Uterus (tissue), 4 donors: ENCODE results near the gene TMEM245. TPM values are rescaled to one million over a fixed set of nuclear protein-coding genes. Genes with fewer than 3 reads are reported as not detected.
A peak's percentile ranks its signal among the peaks of the same experiment; 100 is the strongest.
"Not testable (repeated sequence)": the region's sequence is repeated elsewhere in the genome, so short reads cannot be mapped to it uniquely, and the experiment has no call there.

Experiments
- DNase-seq, 2 donors: peaks; one replicate each; pipeline ENCODE4 v3.0.0-alpha.2; 2019 to 2020
- H3K27ac ChIP-seq, 2 donors: fragments of 200-600 bp; sonication (generic); 1 replicate in 1 of 2; 2 replicates in 1 of 2; pipeline ENCODE4 v1.5.1; 2016 to 2018
- H3K27me3 ChIP-seq, 2 donors: fragments of 200-600 bp; sonication (generic); one replicate each; pipeline ENCODE4 v1.5.1; 2018 to 2019; ENCODE audit warnings: control low read depth in 1 of 2
- H3K36me3 ChIP-seq, 2 donors: fragments of 200-600 bp; sonication (generic); one replicate each; pipeline ENCODE4 v1.5.1; 2019; ENCODE audit warnings: control low read depth in 1 of 2
- H3K4me1 ChIP-seq, 2 donors: fragments of 200-600 bp; sonication (generic); one replicate each; pipeline ENCODE4 v1.5.1; 2018 to 2019; ENCODE audit warnings: control low read depth in 1 of 2
- H3K4me3 ChIP-seq, 2 donors: fragments of 200-600 bp; sonication (generic); 1 replicate in 1 of 2; 2 replicates in 1 of 2; pipeline ENCODE4 v1.5.1; 2018 to 2019; ENCODE audit warnings: mild to moderate bottlenecking in 1 of 2
- H3K9me3 ChIP-seq, 2 donors: fragments of 200-600 bp; sonication (generic); one replicate each; pipeline ENCODE4 v1.5.1; 2019; ENCODE audit warnings: control low read depth in 1 of 2
- CTCF ChIP-seq, 4 experiments: fragments of 200-600 bp in 2 of 4; fragments of 450-650 bp in 2 of 4; sonication (generic) in 2 of 4; IDR thresholded peaks; one replicate each; pipeline ENCODE4 v1.5.1; 2016 to 2019; ENCODE audit warnings: antibody characterized with exemption in 4 of 4, mild to moderate bottlenecking in 2 of 4, moderate library complexity in 1 of 4
- POLR2A ChIP-seq, 2 donors: fragments of 450-650 bp; IDR thresholded peaks; one replicate each; pipeline ENCODE4 v1.6.1; 2016; ENCODE audit warnings: antibody characterized with exemption in 2 of 2, mild to moderate bottlenecking in 1 of 2, moderate library complexity in 1 of 2
- intact Hi-C: fragments of 100-400 bp; cut with DNase I; formaldehyde crosslinking; loops from one replicate; pipeline ENCODE4 v1.15.1; 2023; ENCODE audit warnings: low total_unique reads
- total RNA-seq, 4 donors: library from RNA; depleted of rRNA in 3 of 4; stranded (reverse); fragments of >200 nt in 3 of 4; gene quantifications; one replicate each; pipeline versions ENCODE4 v1.1.0 to v1.2.4, GENCODE V29; 2014 to 2023
- donor health status: DM: yes; HTN: yes; CAD: no.

TMEM245 gene
- total RNA-seq, 4 donors from 2014 or later: 59.7 to 80.0 (median 76.0) TPM

GRCh38 chr9:108978205-108978604 is 141.5 kb downstream of the TMEM245 start:
- no peak for DNase-seq
- no peaks in the 10 kb centered on the region for H3K9me3 ChIP-seq
- TF ChIP-seq CTCF (IDR thresholded peaks at IDR 0.05): no peak
- TF ChIP-seq POLR2A (IDR thresholded peaks at IDR 0.05): no peak
- intact Hi-C loops: no loop called here
- no peaks in the 10 kb centered on the region for H3K36me3 ChIP-seq
- H3K4me3 ChIP-seq: no peak overlapping the region
- H3K27me3 ChIP-seq: no peaks in the 10 kb centered on the region
- no peak overlapping the region for H3K27ac ChIP-seq
- H3K4me1 ChIP-seq: peaks cover 0 to 3% of the 10 kb centered on the region in 2 donors

DNA sequence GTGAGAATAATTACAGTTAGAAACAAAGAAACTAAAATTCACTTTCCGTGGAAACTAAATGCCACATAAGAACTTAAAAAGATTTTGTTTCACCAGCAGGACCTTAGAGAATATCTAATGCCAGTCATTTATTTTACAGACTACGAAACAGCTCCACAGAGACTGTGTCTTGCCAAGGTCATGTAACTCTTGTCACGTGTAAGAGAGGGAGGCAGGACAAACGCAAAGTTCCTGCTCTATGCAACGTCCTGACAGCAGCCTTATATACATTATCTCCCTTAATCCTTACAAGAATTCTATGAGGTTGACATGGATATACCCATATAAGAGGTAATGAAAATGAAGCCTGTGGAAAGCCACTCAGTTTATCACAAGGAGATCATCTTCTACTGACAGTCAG is 145.9 kb downstream of the TMEM245 start:
- peak overlapping the region in 1 of 2 donors; percentile 2 for H3K27ac ChIP-seq
- intact Hi-C loops: no loop called here
- H3K27me3 ChIP-seq: no peaks in the 10 kb centered on the region
- no peak for TF ChIP-seq CTCF (IDR thresholded peaks at IDR 0.05)
- TF ChIP-seq POLR2A (IDR thresholded peaks at IDR 0.05): no peak
- H3K4me1 ChIP-seq: peaks cover 0 to 8% of the 10 kb centered on the region in 2 donors
- no peak for DNase-seq
- H3K4me3 ChIP-seq: no peak overlapping the region
- H3K9me3 ChIP-seq: no peaks in the 10 kb centered on the region
- no peaks in the 10 kb centered on the region for H3K36me3 ChIP-seq

- H3K27ac ChIP-seq: peak overlapping the region in 1 of 2 donors; percentile 68
These were observed 147.0 kb downstream of the TMEM245 start for GRCh38 chr9:108972626-108973209.

DNA sequence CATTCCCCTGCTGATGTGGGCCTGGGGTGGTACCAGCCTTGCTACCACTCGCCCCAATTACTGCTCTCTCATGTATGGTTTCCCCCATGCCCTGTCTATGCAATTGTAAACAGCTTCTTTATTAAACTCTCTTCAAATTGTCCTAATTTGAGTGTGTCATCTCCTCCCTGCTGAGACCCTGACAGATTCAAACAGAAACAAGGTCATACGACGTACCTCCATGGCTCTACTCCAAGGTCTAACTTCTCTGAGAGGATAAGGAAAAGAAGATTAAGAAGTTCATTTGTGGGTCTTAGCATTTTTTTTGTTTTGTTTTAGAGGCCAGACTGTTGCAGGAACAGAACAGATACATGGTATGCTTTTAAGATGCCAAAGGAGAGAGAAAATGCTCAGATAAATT is 147.6 kb downstream of the TMEM245 start:
- intact Hi-C loops: no loop called here
- Histone ChIP-seq H3K9me3 (no peaks in the 10 kb centered on the region), H3K27ac (peak overlapping the region in 1 of 2 donors; percentile 68), H3K4me1 (peaks cover 0 to 8% of the 10 kb centered on the region in 2 donors), H3K4me3 (no peak overlapping the region), H3K36me3 (no peaks in the 10 kb centered on the region), H3K27me3 (no peaks in the 10 kb centered on the region)
- TF ChIP-seq POLR2A (IDR thresholded peaks at IDR 0.05) (no peak), CTCF (IDR thresholded peaks at IDR 0.05) (no peak)
- DNase-seq: no peak

More at GRCh38 chr9:108972626-108973209, 147.0 kb downstream of the TMEM245 start:
- H3K4me1 ChIP-seq: peaks cover 0 to 8% of the 10 kb centered on the region in 2 donors
- H3K36me3 ChIP-seq: no peaks in the 10 kb centered on the region
- no peak for DNase-seq
- intact Hi-C loops: no loop called here
- TF ChIP-seq POLR2A (IDR thresholded peaks at IDR 0.05) (no peak), CTCF (IDR thresholded peaks at IDR 0.05) (no peak)
- no peaks in the 10 kb centered on the region for H3K27me3 ChIP-seq
- no peaks in the 10 kb centered on the region for H3K9me3 ChIP-seq
- no peak overlapping the region for H3K4me3 ChIP-seq

GRCh38 chr9:108971392-108971791 is 148.4 kb downstream of the TMEM245 start:
- H3K4me3 ChIP-seq, H3K27ac ChIP-seq, H3K4me1 ChIP-seq, H3K36me3 ChIP-seq, H3K27me3 ChIP-seq, H3K9me3 ChIP-seq, intact Hi-C loops, DNase-seq: not testable (repeated sequence)

DNA sequence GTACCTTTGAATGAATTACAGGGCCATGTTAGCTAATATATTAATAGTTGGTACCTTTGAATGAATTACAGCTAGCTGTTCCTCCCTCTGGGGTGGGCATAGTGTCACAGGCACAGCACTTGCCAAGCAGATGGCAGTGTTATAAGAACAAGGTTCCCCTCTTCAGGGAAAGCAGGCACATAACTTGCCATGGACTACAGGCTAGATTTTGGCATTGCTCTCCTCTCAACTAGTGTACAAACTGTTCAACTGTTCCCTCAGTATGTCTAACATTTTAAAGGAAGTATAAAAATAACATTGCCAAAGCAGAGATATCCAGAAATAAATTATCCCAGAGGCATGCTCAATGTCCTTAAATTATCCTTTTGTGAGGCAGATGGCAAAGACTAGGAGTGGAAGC is 151.8 kb downstream of the TMEM245 start:
- no peaks in the 10 kb centered on the region for H3K27me3 ChIP-seq
- intact Hi-C loops: no loop called here
- TF ChIP-seq CTCF (IDR thresholded peaks at IDR 0.05) (no peak), POLR2A (IDR thresholded peaks at IDR 0.05) (no peak)
- H3K4me1 ChIP-seq: peaks cover 0 to 2% of the 10 kb centered on the region in 2 donors
- no peak overlapping the region for H3K27ac ChIP-seq
- no peak overlapping the region for H3K4me3 ChIP-seq
- no peak for DNase-seq
- no peaks in the 10 kb centered on the region for H3K9me3 ChIP-seq
- H3K36me3 ChIP-seq: no peaks in the 10 kb centered on the region
